GM12878 (cell line): ENCODE measurements around the gene TAS2R16. TPM values are rescaled to one million over a fixed set of nuclear protein-coding genes. Genes with fewer than 3 reads are reported as not detected.

Experiments
- ATAC-seq: fragments of 200-7000 bp; cut with Tn5 transposase; 3 replicates; pipeline ENCODE4 v1.9.1; 2020; ENCODE audit warnings: mild to moderate bottlenecking, moderate library complexity
- BruUV-seq: library from RNA; stranded (reverse); fragments of 400-500 nt; replicated peaks from 2 replicates; lab custom pipeline; 2021; lab: Mats Ljungman, UMichigan
- CTCF ChIA-PET: fragments of 300-600 bp; sonication (Branson Sonifier 250); formaldehyde crosslinking; extraction: SDS; loops from one replicate; lab custom pipeline; 2021; ENCODE audit warnings: inconsistent platforms; lab: Yijun Ruan, JAX
- POLR2A ChIA-PET: fragments of 350-600 bp; formaldehyde crosslinking; extraction: SDS; loops from one replicate; lab custom pipeline; 2021; ENCODE audit warnings: inconsistent platforms; lab: Charles Lee
- RAD21 ChIA-PET: fragments of 300-600 bp; sonication (Branson Sonifier 250); formaldehyde crosslinking; loops from one replicate; lab custom pipeline; 2023; ENCODE audit warnings: antibody characterized with exemption; ENCODE audit not compliant: unreplicated experiment; lab: Charles Lee
- SMC1A ChIA-PET: fragments of 300-600 bp; sonication (Branson Sonifier 250); formaldehyde crosslinking; loops from one replicate; lab custom pipeline; 2023; ENCODE audit not compliant: unreplicated experiment, uncharacterized antibody; lab: Charles Lee
- DNase-seq: peaks from one replicate; pipeline ENCODE4 v3.0.0-alpha.2; 2011; ENCODE audit warnings: low read depth, low spot score
- FAIRE-seq: peaks from 3 replicates; lab custom pipeline; 2011; peaks lifted over from hg19 to GRCh38; lab: Jason Lieb, UNC
- H2AFZ ChIP-seq: 2 replicates; pipeline ENCODE4 v1.6.0; 2011; ENCODE audit warnings: low read depth, low read length, control low read depth; ENCODE audit not compliant: control insufficient read depth
- H3K27ac ChIP-seq: 2 replicates; pipeline ENCODE4 v1.5.1; 2011; ENCODE audit warnings: control low read depth; ENCODE audit not compliant: control insufficient read depth, insufficient read depth
- H3K27me3 ChIP-seq, 2 experiments: replicated peaks in 1 of 2; 2 replicates each; pipeline versions ENCODE4 v1.6.0 to v1.6.1; 2011; ENCODE audit warnings: low read length in 1 of 2; ENCODE audit not compliant: control insufficient read depth in 2 of 2, insufficient read depth in 2 of 2
- H3K36me3 ChIP-seq, 2 experiments: 2 replicates each; pipeline ENCODE4 v1.5.1; 2011; ENCODE audit warnings: low read length in 1 of 2; ENCODE audit not compliant: control insufficient read depth in 2 of 2, insufficient read depth in 2 of 2
- H3K4me1 ChIP-seq: 2 replicates; pipeline ENCODE4 v1.6.1; 2011; ENCODE audit warnings: mild to moderate bottlenecking, low read length, moderate library complexity, mixed read lengths; ENCODE audit not compliant: control insufficient read depth, insufficient read depth
- H3K4me2 ChIP-seq: 2 replicates; pipeline ENCODE4 v1.6.0; 2011; ENCODE audit warnings: control low read depth; ENCODE audit not compliant: control insufficient read depth, insufficient read depth
- H3K4me3 ChIP-seq: fragments of 200-600 bp; sonication (generic); 2 replicates; pipeline ENCODE4 v1.5.1; 2016
- H3K79me2 ChIP-seq: 2 replicates; pipeline ENCODE4 v1.6.0; 2011; ENCODE audit warnings: low read length; ENCODE audit not compliant: control insufficient read depth, insufficient read depth
- H3K9ac ChIP-seq: 2 replicates; pipeline ENCODE4 v1.8.0; 2011; ENCODE audit warnings: low read length, control low read depth, mixed read lengths; ENCODE audit not compliant: control insufficient read depth, insufficient read depth
- H3K9me3 ChIP-seq: replicated peaks from 3 replicates; pipeline ENCODE4 v1.5.1; 2011; ENCODE audit warnings: mild to moderate bottlenecking, low read length; ENCODE audit not compliant: control insufficient read depth, insufficient read depth
- H4K20me1 ChIP-seq: 2 replicates; pipeline ENCODE4 v1.6.0; 2011; ENCODE audit not compliant: control insufficient read depth, insufficient read depth
- BHLHE40 ChIP-seq, 2 experiments: fragments of 450-650 bp in 1 of 2; IDR thresholded peaks; 2 replicates each; pipeline ENCODE4 v1.6.1; 2011 to 2017; ENCODE audit warnings: low read depth in 2 of 2, borderline replicate concordance in 1 of 2, improper control_type of control experiment in 1 of 2, low read length in 1 of 2, mild to moderate bottlenecking in 1 of 2
- CEBPB ChIP-seq, 2 experiments: fragments of 150-350 bp in 1 of 2; IDR thresholded peaks; 2 replicates each; pipeline ENCODE4 v1.6.1; 2012 to 2014; ENCODE audit warnings: low read depth in 2 of 2, low read length in 2 of 2, borderline replicate concordance in 1 of 2, inconsistent platforms in 1 of 2
- EGR1 ChIP-seq, 2 experiments: IDR thresholded peaks; 1 replicate in 1 of 2; 2 replicates in 1 of 2; pipeline ENCODE4 v1.6.1; 2011 to 2012; ENCODE audit warnings: low read depth in 2 of 2, low read length in 2 of 2, borderline replicate concordance in 1 of 2, mild to moderate bottlenecking in 1 of 2, moderate library complexity in 1 of 2
- MXI1 ChIP-seq: fragments of 150-350 bp; IDR thresholded peaks from 2 replicates; pipeline ENCODE4 v1.6.1; 2011; ENCODE audit warnings: low read depth, mild to moderate bottlenecking, inconsistent platforms, low read length, improper control_type of control experiment
- NFYA ChIP-seq: IDR thresholded peaks from 2 replicates; pipeline ENCODE4 v1.6.1; 2011; ENCODE audit warnings: low read depth, mild to moderate bottlenecking, low read length, improper control_type of control experiment, borderline replicate concordance
- NR2C1 ChIP-seq: fragments of 450-650 bp; IDR thresholded peaks from 2 replicates; pipeline ENCODE4 v1.6.1; 2017; ENCODE audit warnings: antibody characterized with exemption, mild to moderate bottlenecking, moderate library complexity
- RAD51 ChIP-seq: fragments of 450-650 bp; IDR thresholded peaks from 2 replicates; pipeline ENCODE4 v1.6.1; 2016; ENCODE audit warnings: moderate library complexity, mild to moderate bottlenecking, inconsistent platforms
- STAT1 ChIP-seq: fragments of 450-650 bp; conservative IDR thresholded peaks from 2 replicates; pipeline ENCODE4 v1.6.1; 2014; ENCODE audit warnings: antibody characterized with exemption, mild to moderate bottlenecking
- TCF12 ChIP-seq: IDR thresholded peaks from 2 replicates; pipeline ENCODE4 v1.6.1; 2011; ENCODE audit warnings: low read depth, mild to moderate bottlenecking, low read length
- ZNF217 ChIP-seq: fragments of 450-650 bp; IDR thresholded peaks from 2 replicates; pipeline ENCODE4 v1.6.1; 2017; ENCODE audit warnings: antibody characterized with exemption, mild to moderate bottlenecking
- ZNF687 ChIP-seq: fragments of 450-650 bp; IDR thresholded peaks from 2 replicates; pipeline ENCODE4 v1.6.1; 2017; ENCODE audit warnings: mild to moderate bottlenecking, moderate library complexity
- WGBS: methylation state at CpG from one replicate; pipeline ENCODE4 v1.1.6; 2016; ENCODE audit warnings: low lambda C conversion rate; ENCODE audit not compliant: insufficient replicate concordance, insufficient coverage; ENCODE audit errors: missing lambda C conversion rate; 5-methylcytosine and 5-hydroxymethylcytosine counted together
- in situ Hi-C: fragments of 300-500 bp; cut with MboI; formaldehyde crosslinking; loops from 9 replicates; pipeline ENCODE4 v1.14.3; 2018; ENCODE audit warnings: mixed read lengths
- intact Hi-C: fragments of 100-400 bp; cut with micrococcal nuclease; formaldehyde crosslinking; loops from one replicate; pipeline ENCODE4 v1.14.2; 2022; ENCODE audit not compliant: unreplicated experiment
- polyA plus RNA-seq, 11 experiments: library from polyadenylated mRNA; depleted of rRNA in 4 of 11; unstranded in 6 of 11; stranded (reverse) in 5 of 11; fragments of >200 nt; fragmentation: Nextera tagmentation in 4 of 11; fragmentation: Illumina TruSeq in 1 of 11; extraction: Ambion mirVana in 4 of 11; extraction: Trizol in 1 of 11; gene quantifications; 1 replicate in 1 of 11; 2 replicates in 10 of 11; pipeline versions ENCODE4 v1.2.1 to v1.2.3, GENCODE V29; 2011 to 2016; ENCODE audit warnings: inconsistent platforms in 2 of 11, missing spikeins in 2 of 11, low read depth in 1 of 11
- total RNA-seq, 4 experiments: library from RNA; depleted of rRNA in 3 of 4; stranded (reverse); fragments of >200 nt in 3 of 4; fragmentation: Illumina TruSeq in 1 of 4; extraction: Trizol in 1 of 4; gene quantifications; 2 replicates each; pipeline versions ENCODE4 v1.2.1 to v1.2.3, GENCODE V29; 2013 to 2021
- TF ChIP-seq, protein P1 (sequence below): IDR thresholded peaks from 2 replicates; pipeline ENCODE4 v1.6.1; 2012; ENCODE audit warnings: low read depth, low read length, improper control_type of control experiment
- TF ChIP-seq, protein P2 (sequence below): fragments of 450-650 bp; IDR thresholded peaks from 2 replicates; pipeline ENCODE4 v1.6.1; 2018; ENCODE audit warnings: mild to moderate bottlenecking, low read depth, moderate library complexity; ENCODE audit not compliant: partially characterized antibody

Gene TAS2R16
- total and polyA plus RNA-seq, 10 of the 15 experiments (the other 5 are each of a cell fraction or from before 2014, with no cell fraction given), result not detected

- no peak for TF ChIP-seq ZNF687
- no peak for TF ChIP-seq ZNF217
Measured at GRCh38 chr7:123039269-123039668, 43.8 kb upstream of the TAS2R16 start (continued).

- in situ Hi-C loops, result no loop called here
Measured at GRCh38 chr7:123034106-123034505, 38.6 kb upstream of the TAS2R16 start.

More at GRCh38 chr7:123034106-123034505, 38.6 kb upstream of the TAS2R16 start:
- Histone ChIP-seq H3K9ac (no peak overlapping the region), H4K20me1 (no peaks in the 10 kb centered on the region), H3K27ac (no peak overlapping the region), H3K36me3 (no peaks in the 10 kb centered on the region), H2AFZ (no peak overlapping the region), H3K9me3 (no peaks in the 10 kb centered on the region), H3K79me2 (no peaks in the 10 kb centered on the region), H3K27me3 (no peaks in the 10 kb centered on the region), H3K4me3 (no peak overlapping the region), H3K4me1 (no peaks in the 10 kb centered on the region), H3K4me2 (no peak overlapping the region)
- WGBS, result 94% methylated on average over 1 of the region's 1 CpG
- TF ChIP-seq EGR1 (IDR thresholded peaks at IDR 0.05; ENCODE audit: borderline replicate concordance in 1 of 2, low read depth in 2 of 2, low read length in 2 of 2) (no peak), BHLHE40 (IDR thresholded peaks at IDR 0.05; ENCODE audit: borderline replicate concordance in 1 of 2, low read depth in 2 of 2, low read length in 1 of 2) (no peak), RAD51 (no peak), NFYA (no peak), STAT1 (no peak), TCF12 (no peak), MXI1 (no peak), CEBPB (IDR thresholded peaks at IDR 0.05; ENCODE audit: borderline replicate concordance in 1 of 2, low read depth in 2 of 2, low read length in 2 of 2) (no peak), NR2C1 (no peak)
- TF ChIP-seq, protein P1, sequence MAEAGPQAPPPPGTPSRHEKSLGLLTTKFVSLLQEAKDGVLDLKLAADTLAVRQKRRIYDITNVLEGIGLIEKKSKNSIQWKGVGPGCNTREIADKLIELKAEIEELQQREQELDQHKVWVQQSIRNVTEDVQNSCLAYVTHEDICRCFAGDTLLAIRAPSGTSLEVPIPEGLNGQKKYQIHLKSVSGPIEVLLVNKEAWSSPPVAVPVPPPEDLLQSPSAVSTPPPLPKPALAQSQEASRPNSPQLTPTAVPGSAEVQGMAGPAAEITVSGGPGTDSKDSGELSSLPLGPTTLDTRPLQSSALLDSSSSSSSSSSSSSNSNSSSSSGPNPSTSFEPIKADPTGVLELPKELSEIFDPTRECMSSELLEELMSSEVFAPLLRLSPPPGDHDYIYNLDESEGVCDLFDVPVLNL, result no peak
- TF ChIP-seq, protein P2, sequence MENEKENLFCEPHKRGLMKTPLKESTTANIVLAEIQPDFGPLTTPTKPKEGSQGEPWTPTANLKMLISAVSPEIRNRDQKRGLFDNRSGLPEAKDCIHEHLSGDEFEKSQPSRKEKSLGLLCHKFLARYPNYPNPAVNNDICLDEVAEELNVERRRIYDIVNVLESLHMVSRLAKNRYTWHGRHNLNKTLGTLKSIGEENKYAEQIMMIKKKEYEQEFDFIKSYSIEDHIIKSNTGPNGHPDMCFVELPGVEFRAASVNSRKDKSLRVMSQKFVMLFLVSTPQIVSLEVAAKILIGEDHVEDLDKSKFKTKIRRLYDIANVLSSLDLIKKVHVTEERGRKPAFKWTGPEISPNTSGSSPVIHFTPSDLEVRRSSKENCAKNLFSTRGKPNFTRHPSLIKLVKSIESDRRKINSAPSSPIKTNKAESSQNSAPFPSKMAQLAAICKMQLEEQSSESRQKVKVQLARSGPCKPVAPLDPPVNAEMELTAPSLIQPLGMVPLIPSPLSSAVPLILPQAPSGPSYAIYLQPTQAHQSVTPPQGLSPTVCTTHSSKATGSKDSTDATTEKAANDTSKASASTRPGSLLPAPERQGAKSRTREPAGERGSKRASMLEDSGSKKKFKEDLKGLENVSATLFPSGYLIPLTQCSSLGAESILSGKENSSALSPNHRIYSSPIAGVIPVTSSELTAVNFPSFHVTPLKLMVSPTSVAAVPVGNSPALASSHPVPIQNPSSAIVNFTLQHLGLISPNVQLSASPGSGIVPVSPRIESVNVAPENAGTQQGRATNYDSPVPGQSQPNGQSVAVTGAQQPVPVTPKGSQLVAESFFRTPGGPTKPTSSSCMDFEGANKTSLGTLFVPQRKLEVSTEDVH, result no peak
- ATAC-seq, result no peak
- DNase-seq, result no peak
- no TSS peak for BruUV-seq
- CTCF ChIA-PET, result no interaction called here
- intact Hi-C loops, result no loop called here
- no peak for FAIRE-seq
- RAD21 ChIA-PET, result no interaction called here
- SMC1A ChIA-PET, result no interaction called here
- POLR2A ChIA-PET, result no interaction called here
